ENCODE results near the gene BCL11B. TPM values are rescaled to one million over a fixed set of nuclear protein-coding genes. Genes with fewer than 3 reads are reported as not detected.

The BCL11B gene
- total and polyA plus RNA-seq, 11 donors, result 0.04 to 2.1 (median 0.15) TPM; not detected in 3

DNA sequence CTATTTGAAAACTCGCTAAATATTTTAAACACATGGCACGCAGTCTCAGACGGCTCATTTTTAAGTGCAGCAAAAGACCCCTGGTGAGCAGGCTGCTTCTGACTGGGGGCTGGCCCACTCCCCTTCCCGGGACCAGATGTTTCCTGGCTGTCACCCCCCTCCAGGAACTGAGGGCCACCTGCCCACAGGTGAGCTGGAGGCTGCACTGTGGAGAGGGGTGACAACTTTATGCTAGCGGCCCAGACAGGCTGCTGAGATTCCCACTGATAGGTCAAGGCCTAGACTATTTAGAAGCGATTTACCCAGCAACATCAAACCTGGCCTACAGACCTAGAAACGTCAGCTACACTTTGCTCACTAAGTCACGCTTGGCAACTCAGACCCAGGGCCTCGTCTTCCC lies 92.1 kb downstream of the BCL11B start:
- no peak for ATAC-seq
- TF ChIP-seq, protein P1, sequence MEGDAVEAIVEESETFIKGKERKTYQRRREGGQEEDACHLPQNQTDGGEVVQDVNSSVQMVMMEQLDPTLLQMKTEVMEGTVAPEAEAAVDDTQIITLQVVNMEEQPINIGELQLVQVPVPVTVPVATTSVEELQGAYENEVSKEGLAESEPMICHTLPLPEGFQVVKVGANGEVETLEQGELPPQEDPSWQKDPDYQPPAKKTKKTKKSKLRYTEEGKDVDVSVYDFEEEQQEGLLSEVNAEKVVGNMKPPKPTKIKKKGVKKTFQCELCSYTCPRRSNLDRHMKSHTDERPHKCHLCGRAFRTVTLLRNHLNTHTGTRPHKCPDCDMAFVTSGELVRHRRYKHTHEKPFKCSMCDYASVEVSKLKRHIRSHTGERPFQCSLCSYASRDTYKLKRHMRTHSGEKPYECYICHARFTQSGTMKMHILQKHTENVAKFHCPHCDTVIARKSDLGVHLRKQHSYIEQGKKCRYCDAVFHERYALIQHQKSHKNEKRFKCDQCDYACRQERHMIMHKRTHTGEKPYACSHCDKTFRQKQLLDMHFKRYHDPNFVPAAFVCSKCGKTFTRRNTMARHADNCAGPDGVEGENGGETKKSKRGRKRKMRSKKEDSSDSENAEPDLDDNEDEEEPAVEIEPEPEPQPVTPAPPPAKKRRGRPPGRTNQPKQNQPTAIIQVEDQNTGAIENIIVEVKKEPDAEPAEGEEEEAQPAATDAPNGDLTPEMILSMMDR (IDR thresholded peaks at IDR 0.05), result no peak
- TF ChIP-seq POLR2A (IDR thresholded peaks at IDR 0.05), result no peak
- Histone ChIP-seq H3K27me3 (peaks cover 0 to 18% (median 0%) of the 10 kb centered on the region in 9 donors), H3K4me1 (peaks cover 0 to 8% (median 0%) of the 10 kb centered on the region in 12 donors), H3K27ac (no peak overlapping the region), H3K4me3 (no peak overlapping the region), H3K9me3 (no peaks in the 10 kb centered on the region), H3K36me3 (no peaks in the 10 kb centered on the region)
- no peak for DNase-seq
- intact Hi-C loops (cut with DNase I), result no loop called here
- 83 to 87% (median 84%) methylated on average over 8 to 9 of the region's 9 CpGs for WGBS, 4 donors

- intact Hi-C loops (cut with DNase I), result no loop called here
- Histone ChIP-seq H3K4me1 (peaks cover 0 to 8% (median 0%) of the 10 kb centered on the region in 12 donors), H3K27me3 (peaks cover 0 to 18% (median 0%) of the 10 kb centered on the region in 9 donors), H3K36me3 (no peaks in the 10 kb centered on the region), H3K9me3 (no peaks in the 10 kb centered on the region), H3K4me3 (no peak overlapping the region), H3K27ac (no peak overlapping the region)
- ATAC-seq, result no peak
- no peak for DNase-seq
- TF ChIP-seq, protein P1 (IDR thresholded peaks at IDR 0.05), result no peak
- TF ChIP-seq POLR2A (IDR thresholded peaks at IDR 0.05), result no peak
- WGBS, 4 donors, result 78 to 91% (median 83%) methylated on average over 9 of the region's 9 CpGs
Measured at GRCh38 chr14:99179506-99179905, 92.5 kb downstream of the BCL11B start.

DNA sequence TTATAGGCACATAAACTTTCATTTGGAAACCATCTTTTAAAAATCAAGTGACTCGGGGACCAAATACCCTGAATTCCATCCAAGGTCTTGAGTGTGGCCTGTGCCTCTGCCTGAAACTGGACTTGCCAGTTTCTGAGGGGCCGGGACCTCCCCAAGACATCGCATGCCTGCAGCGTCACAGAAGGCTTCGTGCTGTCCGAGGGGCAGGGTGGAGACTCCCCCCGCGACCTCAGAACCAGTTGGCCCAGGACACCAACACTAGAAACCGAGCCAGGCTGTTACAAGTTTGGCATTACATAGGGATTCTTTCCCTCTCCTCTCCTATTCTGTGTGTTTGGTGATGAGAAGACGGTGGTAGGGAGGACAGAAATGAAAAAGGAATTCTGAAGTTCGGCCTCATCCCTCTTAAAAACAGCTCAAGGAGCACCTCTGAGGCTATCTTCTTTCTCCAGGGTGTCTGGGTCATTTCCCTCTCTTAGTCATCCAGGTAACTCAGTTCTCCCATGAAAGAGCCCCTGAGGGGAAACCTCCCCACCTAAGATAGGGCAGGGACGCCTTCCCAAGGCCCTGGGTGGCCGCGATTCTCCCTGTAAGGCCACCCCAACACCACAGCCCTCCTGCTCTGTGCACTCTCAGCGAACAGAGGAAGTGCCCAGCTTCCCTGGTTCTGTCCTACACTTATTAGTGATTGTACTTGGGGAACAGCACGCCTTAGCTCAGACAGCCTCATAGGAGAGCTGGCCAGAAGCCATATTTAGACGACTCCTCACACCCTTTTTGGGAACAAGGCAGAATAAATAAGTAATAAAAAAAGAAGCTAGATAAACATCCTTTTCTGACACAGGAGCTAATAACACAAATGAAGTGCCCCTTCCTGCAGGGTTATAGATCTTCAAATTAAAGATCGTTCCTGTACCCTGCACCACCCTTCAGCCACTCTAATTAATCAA lies 93.8 kb downstream of the BCL11B start:
- no peak for DNase-seq
- Histone ChIP-seq H3K36me3 (no peaks in the 10 kb centered on the region), H3K27me3 (peaks cover 0 to 10% (median 0%) of the 10 kb centered on the region in 9 donors), H3K27ac (no peak overlapping the region), H3K9me3 (no peaks in the 10 kb centered on the region), H3K4me3 (no peak overlapping the region), H3K4me1 (peaks cover 0 to 8% (median 0%) of the 10 kb centered on the region in 12 donors)
- TF ChIP-seq, protein P1 (IDR thresholded peaks at IDR 0.05), result no peak
- TF ChIP-seq POLR2A (IDR thresholded peaks at IDR 0.05), result no peak
- WGBS, 4 donors, result 71 to 80% (median 75%) methylated on average over 18 of the region's 18 CpGs
- ATAC-seq, result no peak
- intact Hi-C loops (cut with DNase I), result no loop called here

- Histone ChIP-seq H3K27ac (no peak overlapping the region), H3K4me1 (peaks cover 0 to 8% (median 0%) of the 10 kb centered on the region in 12 donors), H3K4me3 (no peak overlapping the region), H3K27me3 (peaks cover 0 to 3% (median 0%) of the 10 kb centered on the region in 9 donors), H3K9me3 (no peaks in the 10 kb centered on the region), H3K36me3 (no peaks in the 10 kb centered on the region)
- intact Hi-C loops (cut with DNase I), result no loop called here
- TF ChIP-seq, protein P1 (IDR thresholded peaks at IDR 0.05), result no peak
- TF ChIP-seq POLR2A (IDR thresholded peaks at IDR 0.05), result no peak
- WGBS, 4 donors, result 88 to 91% (median 90%) methylated on average over 16 of the region's 16 CpGs
- DNase-seq, result no peak
- no peak for ATAC-seq
Measured at GRCh38 chr14:99177046-99177655, 94.8 kb downstream of the BCL11B start.
